GM19324 (cell line): ENCODE measurements around the gene INCA1.

Experiments
- ATAC-seq: cut with Tn5 transposase; IDR thresholded peaks from one replicate; pipeline ENCODE4 v1.9.1; 2021; ENCODE audit warnings: mild to moderate bottlenecking, moderate library complexity; ENCODE audit not compliant: unreplicated experiment, low FRiP score

INCA1 gene

DNA sequence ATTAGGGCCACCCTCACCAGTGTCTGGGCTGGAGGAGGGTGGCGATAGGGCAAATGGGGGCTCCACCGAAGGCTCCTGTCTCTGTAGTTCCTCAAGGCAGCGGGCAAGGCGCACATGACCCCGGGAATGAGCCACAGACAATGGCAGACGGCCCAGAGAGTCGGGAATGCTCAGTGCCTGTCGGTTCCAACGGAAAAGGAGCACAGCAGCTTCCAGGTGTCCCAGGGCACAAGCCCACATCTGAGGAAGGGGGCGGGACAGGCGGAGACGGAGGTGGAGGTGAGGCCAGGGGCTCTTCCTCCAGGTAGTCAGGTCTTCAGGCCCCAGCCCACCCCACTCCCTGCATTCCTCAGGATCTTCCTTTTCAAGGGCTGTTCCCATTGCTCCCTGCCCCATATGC, 24.6 kb downstream of the INCA1 start:
- no peak for ATAC-seq

- no peak for ATAC-seq
Observed at GRCh38 chr17:4972322-4972721, 25.0 kb downstream of the INCA1 start.

DNA sequence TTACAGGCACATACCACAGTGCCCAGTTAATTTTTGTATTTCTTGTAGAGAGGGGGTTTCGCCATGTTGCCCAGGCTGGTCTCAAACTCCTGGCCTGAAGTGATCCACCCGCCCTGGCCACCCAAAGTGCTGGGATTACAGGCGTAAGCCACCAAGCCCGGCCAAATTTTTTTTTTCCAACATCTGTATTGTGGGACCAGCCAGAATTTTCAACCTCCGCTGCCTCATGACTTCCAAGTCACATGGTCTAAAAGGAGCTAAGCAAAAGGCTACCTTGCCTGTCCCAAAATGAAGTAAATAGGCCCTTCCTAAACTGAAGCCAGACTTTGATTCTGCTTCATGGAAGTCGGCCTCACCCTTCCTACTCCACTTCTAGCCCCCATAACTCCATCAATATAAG, 25.5 kb downstream of the INCA1 start:
- no peak for ATAC-seq

GRCh38 chr17:4970273-4970672, 27.0 kb downstream of the INCA1 start:
- ATAC-seq = no peak

GRCh38 chr17:4969551-4970173, 27.7 kb downstream of the INCA1 start:
- no peak for ATAC-seq

DNA sequence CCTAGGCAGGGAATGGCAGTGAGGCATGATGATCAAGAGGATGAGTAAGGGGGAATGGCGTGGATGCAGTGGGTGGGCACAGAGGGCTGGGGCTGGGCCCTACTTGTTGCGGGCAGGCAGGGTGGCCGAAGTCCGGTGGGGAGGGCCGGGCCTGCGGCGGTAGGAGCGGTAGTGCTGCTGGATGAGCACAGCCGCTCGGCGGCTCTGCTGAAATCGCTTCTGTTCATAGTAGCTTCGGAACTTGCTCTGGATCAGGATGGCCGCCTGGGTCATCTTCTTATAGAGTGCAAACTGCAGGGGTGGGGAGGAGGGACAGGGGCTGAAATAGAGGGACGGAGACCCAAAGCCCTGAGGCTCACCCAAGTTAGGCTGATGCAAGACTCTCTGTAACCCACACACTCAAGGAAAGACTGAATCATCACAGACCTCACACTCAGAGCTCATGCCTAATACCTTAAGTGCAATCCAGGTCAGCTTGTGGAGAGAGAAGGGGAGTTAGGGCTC, 28.2 kb downstream of the INCA1 start:
- no peak for ATAC-seq

DNA sequence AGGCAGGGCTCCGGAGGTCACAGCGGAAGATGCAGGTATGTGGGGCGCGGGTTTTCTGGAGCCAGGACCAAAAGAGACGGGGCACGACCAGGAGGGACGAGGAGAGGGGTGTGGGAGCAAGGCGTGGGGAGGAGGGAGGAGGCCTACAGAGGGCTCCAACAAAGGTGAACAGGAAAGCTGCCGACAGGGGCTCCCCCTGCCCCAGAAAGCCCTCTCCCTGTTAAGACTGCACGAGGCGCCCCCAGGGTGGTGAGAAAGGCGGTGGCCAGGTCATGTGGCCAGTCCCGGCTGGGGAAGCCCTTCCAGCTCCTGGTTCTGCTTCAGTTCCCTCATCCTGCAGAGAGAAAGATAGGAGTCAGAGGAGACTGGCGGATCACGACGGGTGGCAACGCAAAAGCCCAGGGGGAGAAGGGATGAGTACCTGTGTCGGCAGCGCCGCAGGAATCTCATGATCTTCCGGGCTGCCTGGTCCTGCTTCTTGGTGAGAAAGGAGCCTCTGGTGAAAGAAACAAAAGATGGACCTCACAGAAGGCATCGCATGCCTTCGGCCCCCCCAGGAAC, 28.8 kb downstream of the INCA1 start:
- no peak for ATAC-seq

DNA sequence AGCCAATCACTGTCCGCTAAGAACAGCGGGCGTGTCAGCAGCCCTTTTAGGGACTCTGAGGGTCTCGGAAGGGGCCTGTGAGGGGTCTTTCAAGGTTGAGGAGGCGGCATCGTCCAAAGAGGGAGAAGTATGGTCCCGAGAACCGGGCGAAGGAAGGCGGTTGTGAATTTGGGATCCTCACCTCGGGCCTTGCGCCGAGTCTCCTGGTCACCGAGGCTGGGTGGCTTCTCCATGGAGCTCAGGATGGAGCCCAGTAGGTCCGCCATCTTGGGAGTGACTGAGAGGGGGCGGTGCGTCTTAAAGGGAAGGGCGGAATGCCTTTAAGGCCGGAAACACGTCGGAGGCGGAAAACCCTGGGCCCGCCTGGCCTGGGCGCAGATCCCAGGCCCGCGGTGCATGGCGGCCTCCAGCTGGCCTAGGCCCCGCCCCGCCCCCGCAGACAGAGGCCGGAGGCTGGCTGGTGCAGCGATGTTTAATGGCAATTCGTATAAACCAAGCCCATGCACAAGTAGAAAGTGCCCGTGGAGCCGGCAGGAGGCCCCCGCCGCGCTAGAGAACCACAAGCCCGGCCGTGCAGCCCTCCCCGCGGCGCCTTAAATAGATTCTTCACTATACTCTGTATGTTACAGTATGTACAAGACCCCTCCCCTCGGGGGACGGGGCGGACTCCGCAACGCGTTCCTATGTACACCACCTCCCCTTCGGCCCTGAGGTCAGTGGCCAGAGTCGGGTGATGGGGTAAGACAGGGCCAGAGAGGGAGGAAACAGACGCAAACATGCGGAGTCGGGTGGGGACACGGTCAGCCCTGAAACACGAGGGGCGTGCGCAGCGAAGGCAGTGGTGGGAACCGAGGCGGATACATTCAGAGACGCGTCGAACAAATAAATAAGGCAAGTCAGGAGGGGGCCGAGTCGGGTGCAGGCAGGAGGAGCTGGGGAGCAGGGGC, 29.5 kb downstream of the INCA1 start, which contains the start of gene SPAG7:
Gene SPAG7 (minus strand): TSS at position 279 of the 947 bp plus-strand sequence. CDS start 13 bp downstream, at position 266.
- ATAC-seq = peak; percentile 70

GRCh38 chr17:4966844-4967538, 30.3 kb downstream of the INCA1 start:
- ATAC-seq = peak; percentile 88

GRCh38 chr17:4965311-4965986, 31.9 kb downstream of the INCA1 start:
- no peak for ATAC-seq

DNA sequence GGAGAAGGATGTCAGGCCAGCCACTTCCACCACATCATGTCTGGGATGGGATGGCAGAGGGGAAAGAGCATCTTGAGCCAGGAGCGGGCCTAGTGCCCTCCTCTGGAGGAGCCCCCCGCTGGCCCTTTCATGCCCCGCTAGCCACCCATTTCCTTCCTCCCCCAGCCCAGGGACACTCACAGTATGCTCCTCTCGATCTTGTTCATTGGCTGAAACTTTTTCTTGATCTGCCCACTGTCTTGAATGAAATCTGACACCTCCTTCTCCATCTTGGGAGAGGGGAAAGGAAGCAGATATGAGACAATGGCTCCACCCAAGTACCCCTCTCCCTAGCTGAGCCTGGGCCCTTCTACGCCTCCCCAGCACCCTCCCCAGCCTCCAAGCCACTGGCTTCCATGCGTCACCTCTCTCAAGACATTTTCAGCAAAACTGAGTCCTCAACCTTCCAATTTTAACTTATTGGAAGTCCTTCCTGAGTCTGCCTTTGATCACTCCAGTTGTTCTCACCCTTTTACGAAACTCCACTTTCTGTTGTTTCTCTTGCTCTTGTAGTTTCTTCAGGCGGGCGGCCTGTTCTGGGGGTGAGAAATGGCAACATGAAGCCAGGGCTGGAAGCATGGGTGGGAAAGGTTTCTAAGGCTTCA, 36.9 kb downstream of the INCA1 start:
- no peak for ATAC-seq

- ATAC-seq = no peak
Observed at GRCh38 chr17:4959261-4959965, 37.9 kb downstream of the INCA1 start.

- no peak for ATAC-seq
Observed at GRCh38 chr17:4958102-4958501, 39.2 kb downstream of the INCA1 start.

- no peak for ATAC-seq
Observed at GRCh38 chr17:4956493-4957061, 40.7 kb downstream of the INCA1 start.

DNA sequence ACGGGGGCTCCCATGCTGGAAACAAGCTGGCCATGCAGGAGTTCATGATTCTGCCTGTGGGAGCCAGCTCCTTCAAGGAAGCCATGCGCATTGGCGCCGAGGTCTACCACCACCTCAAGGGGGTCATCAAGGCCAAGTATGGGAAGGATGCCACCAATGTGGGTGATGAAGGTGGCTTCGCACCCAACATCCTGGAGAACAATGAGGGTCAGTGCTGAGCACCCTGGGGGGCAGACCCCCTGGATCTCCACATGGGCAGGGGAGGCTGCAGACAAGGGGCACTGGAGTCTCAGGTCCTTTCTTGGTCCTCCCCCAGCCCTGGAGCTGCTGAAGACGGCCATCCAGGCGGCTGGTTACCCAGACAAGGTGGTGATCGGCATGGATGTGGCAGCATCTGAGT, 42.2 kb downstream of the INCA1 start:
- ATAC-seq = no peak

- no peak for ATAC-seq
Observed at GRCh38 chr17:4953451-4953961, 43.8 kb downstream of the INCA1 start.

GRCh38 chr17:4951486-4951885, 45.8 kb downstream of the INCA1 start:
- no peak for ATAC-seq

DNA sequence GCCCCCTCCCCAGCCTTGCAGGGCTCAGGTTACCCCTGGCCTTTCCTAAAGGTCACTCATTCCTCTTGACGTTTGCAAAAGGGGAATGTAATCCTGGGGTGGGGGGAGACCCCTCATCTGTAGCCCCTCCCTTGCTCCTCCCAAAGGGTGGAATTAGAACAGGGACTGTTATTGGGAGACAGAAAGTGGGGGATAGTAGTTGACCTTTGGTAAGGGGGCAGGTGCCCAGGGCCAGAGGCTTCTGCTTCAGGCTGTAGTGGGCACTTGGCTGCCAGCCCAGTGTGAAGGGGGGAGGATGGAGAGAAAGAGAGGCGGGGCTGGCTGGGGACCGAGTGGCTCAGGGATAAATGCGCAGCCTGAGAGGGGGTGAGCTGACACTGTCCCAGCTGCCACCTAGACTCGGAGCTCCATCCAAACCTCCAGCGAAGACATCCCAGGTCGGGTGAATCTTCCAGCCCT, 46.5 kb downstream of the INCA1 start, which contains the start of gene ENO3:
Gene ENO3 (plus strand): TSS at position 374 of the 459 bp plus-strand sequence. CDS start 711 bp downstream, outside the sequence.
- no peak for ATAC-seq
